Dedifferentiated amniotic fluid mesenchymal stem cell (primary cell): ENCODE results near the gene MED27.

Experiments used
- DNase-seq: peaks from one replicate; pipeline ENCODE4 v3.0.0-alpha.2; 2016; ENCODE audit errors: extremely low spot score

Gene MED27

GRCh38 chr9:131811405-131811804 is 268.3 kb downstream of the MED27 start:
- DNase-seq: no peak

GRCh38 chr9:131810351-131811170 is 269.1 kb downstream of the MED27 start:
- no peak for DNase-seq
